Fibroblast of lung (primary cell): ENCODE results near the gene DPPA5. TPM values are rescaled to one million over a fixed set of nuclear protein-coding genes. Genes with fewer than 3 reads are reported as not detected.

Experiments used
- DNase-seq, 2 donors: peaks; one replicate each; pipeline versions ENCODE4 v3.0.0 to v3.0.0-alpha.2; 2010; ENCODE audit warnings: low read depth in 2 of 2
- H2AFZ ChIP-seq: 2 replicates; pipeline ENCODE4 v1.5.1; 2012; ENCODE audit warnings: low read length, control low read depth, inconsistent platforms
- H3K27ac ChIP-seq: 2 replicates; pipeline ENCODE4 v1.5.1; 2011; ENCODE audit warnings: low read length, control low read depth; ENCODE audit not compliant: insufficient read depth
- H3K27me3 ChIP-seq: 2 replicates; pipeline ENCODE4 v1.5.1; 2011; ENCODE audit warnings: mild to moderate bottlenecking, low read length; ENCODE audit not compliant: control insufficient read depth, insufficient read depth
- H3K36me3 ChIP-seq: 2 replicates; pipeline ENCODE4 v1.5.1; 2011; ENCODE audit warnings: low read length; ENCODE audit not compliant: control insufficient read depth, insufficient read depth
- H3K4me1 ChIP-seq: 2 replicates; pipeline ENCODE4 v1.5.1; 2011; ENCODE audit warnings: low read length; ENCODE audit not compliant: control insufficient read depth, insufficient read depth; ENCODE audit errors: extremely low read depth
- H3K4me2 ChIP-seq: 2 replicates; pipeline ENCODE4 v1.5.1; 2011; ENCODE audit warnings: low read length, control low read depth; ENCODE audit not compliant: insufficient read depth; ENCODE audit errors: extremely low read depth
- H3K4me3 ChIP-seq, 4 experiments: fragments of 200-600 bp in 1 of 4; sonication (generic) in 1 of 4; replicated peaks in 1 of 4; 2 replicates each; pipeline ENCODE4 v1.5.1; 2011 to 2016; ENCODE audit warnings: low read length in 4 of 4, low read depth in 3 of 4, mild to moderate bottlenecking in 3 of 4, control low read depth in 2 of 4, inconsistent platforms in 1 of 4, mixed read lengths in 1 of 4; ENCODE audit not compliant: insufficient read depth in 1 of 4; ENCODE audit errors: control extremely low read depth in 1 of 4
- H3K79me2 ChIP-seq: 2 replicates; pipeline ENCODE4 v1.5.1; 2012; ENCODE audit warnings: mild to moderate bottlenecking, low read length, inconsistent platforms; ENCODE audit not compliant: control insufficient read depth, insufficient read depth
- H3K9ac ChIP-seq: 2 replicates; pipeline ENCODE4 v1.5.1; 2011; ENCODE audit warnings: mild to moderate bottlenecking, low read length, control low read depth; ENCODE audit not compliant: insufficient read depth
- H3K9me3 ChIP-seq: 2 replicates; pipeline ENCODE4 v1.5.1; 2012; ENCODE audit warnings: low read depth, low read length; ENCODE audit not compliant: control insufficient read depth, insufficient read depth
- H4K20me1 ChIP-seq: 2 replicates; pipeline ENCODE4 v1.5.1; 2011; ENCODE audit warnings: low read length; ENCODE audit not compliant: control insufficient read depth, insufficient read depth; ENCODE audit errors: extremely low read depth
- CTCF ChIP-seq, 2 donors: IDR thresholded peaks in 1 of 2; conservative IDR thresholded peaks in 1 of 2; 1 replicate in 1 of 2; 2 replicates in 1 of 2; pipeline ENCODE4 v1.5.1; 2011 to 2012; ENCODE audit warnings: low read length in 2 of 2, control low read depth in 1 of 2, inconsistent platforms in 1 of 2, low read depth in 1 of 2, mild to moderate bottlenecking in 1 of 2
- EZH2 ChIP-seq: IDR thresholded peaks from 2 replicates; pipeline ENCODE4 v1.5.1; 2012; ENCODE audit warnings: low read length, control low read depth, mild to moderate bottlenecking; ENCODE audit errors: missing control alignments
- polyA plus RNA-seq, 2 donors: library from polyadenylated mRNA; depleted of rRNA in 1 of 2; stranded (reverse) in 1 of 2; unstranded in 1 of 2; fragments of >200 nt; gene quantifications; 2 replicates each; pipeline ENCODE4 v1.2.1, GENCODE V29; 2011 to 2012; ENCODE audit warnings: missing spikeins in 1 of 2
- total RNA-seq: library from RNA; depleted of rRNA; stranded (reverse); fragments of >200 nt; gene quantifications from 2 replicates; pipeline ENCODE4 v1.2.1, GENCODE V29; 2014

DPPA5 gene
- total and polyA plus RNA-seq, 2 donors (not counting 1 experiment from before 2014, with no cell fraction given), result not detected

- Histone ChIP-seq H3K4me2 (no peak overlapping the region), H4K20me1 (no peaks in the 10 kb centered on the region), H3K9me3 (no peaks in the 10 kb centered on the region), H3K27me3 (peaks cover 4% of the 10 kb centered on the region), H3K79me2 (no peaks in the 10 kb centered on the region), H3K36me3 (no peaks in the 10 kb centered on the region), H3K9ac (no peak overlapping the region), H3K4me3 (no peak overlapping the region), H3K27ac (no peak overlapping the region), H3K4me1 (no peaks in the 10 kb centered on the region), H2AFZ (no peak overlapping the region)
- DNase-seq, result no peak
- TF ChIP-seq EZH2, result no peak
- TF ChIP-seq CTCF (conservative IDR thresholded peaks at IDR 0.05 in 1 of 2, IDR thresholded peaks at IDR 0.05 in 1 of 2; ENCODE audit: low read depth in 1 of 2, low read length in 2 of 2), result no peak
Observed at GRCh38 chr6:73364121-73364520, 10.0 kb upstream of the DPPA5 start.

GRCh38 chr6:73363537-73363875 is 9.4 kb upstream of the DPPA5 start:
- DNase-seq, result no peak
- Histone ChIP-seq H3K27me3 (peaks cover 2% of the 10 kb centered on the region), H3K4me1 (no peaks in the 10 kb centered on the region), H4K20me1 (no peaks in the 10 kb centered on the region), H3K9ac (no peak overlapping the region), H2AFZ (no peak overlapping the region), H3K36me3 (no peaks in the 10 kb centered on the region), H3K27ac (no peak overlapping the region), H3K9me3 (no peaks in the 10 kb centered on the region), H3K4me2 (no peak overlapping the region), H3K4me3 (no peak overlapping the region), H3K79me2 (no peaks in the 10 kb centered on the region)
- TF ChIP-seq CTCF (conservative IDR thresholded peaks at IDR 0.05 in 1 of 2, IDR thresholded peaks at IDR 0.05 in 1 of 2; ENCODE audit: low read depth in 1 of 2, low read length in 2 of 2), result no peak
- no peak for TF ChIP-seq EZH2

GRCh38 chr6:73362869-73363536 is 8.9 kb upstream of the DPPA5 start:
- TF ChIP-seq EZH2, result no peak
- TF ChIP-seq CTCF (conservative IDR thresholded peaks at IDR 0.05 in 1 of 2, IDR thresholded peaks at IDR 0.05 in 1 of 2; ENCODE audit: low read depth in 1 of 2, low read length in 2 of 2), result no peak
- Histone ChIP-seq H3K4me3 (no peak overlapping the region), H4K20me1 (no peaks in the 10 kb centered on the region), H3K79me2 (no peaks in the 10 kb centered on the region), H3K27ac (no peak overlapping the region), H3K4me1 (no peaks in the 10 kb centered on the region), H3K9me3 (no peaks in the 10 kb centered on the region), H3K36me3 (no peaks in the 10 kb centered on the region), H3K27me3 (no peaks in the 10 kb centered on the region), H3K4me2 (no peak overlapping the region), H3K9ac (no peak overlapping the region), H2AFZ (no peak overlapping the region)
- DNase-seq, result no peak
